Measurements from ENCODE around the gene ECI1.
A peak's percentile ranks its signal among the peaks of the same experiment; 100 is the strongest.

The ECI1 gene

DNA sequence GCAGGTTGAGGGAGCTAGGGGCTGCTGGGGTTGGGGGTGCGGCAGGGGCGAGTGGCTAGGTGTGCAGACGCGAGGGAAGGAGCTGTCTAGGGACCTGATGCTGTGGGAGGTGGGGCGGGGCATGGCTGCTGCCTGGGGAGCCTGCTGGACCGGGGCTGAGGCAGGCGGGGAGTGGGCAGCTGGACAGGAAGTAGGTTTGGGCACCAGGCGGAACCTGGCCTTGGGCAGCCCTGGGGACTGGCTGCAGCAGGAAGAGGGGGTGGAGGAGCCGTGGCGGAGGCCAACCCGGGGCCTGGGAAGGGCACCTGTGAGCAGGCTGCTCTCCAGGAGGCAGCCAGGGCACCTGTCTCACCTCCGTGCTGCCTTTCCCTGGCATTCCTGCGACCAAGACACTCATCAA, 21.0 kb downstream of the ECI1 start:
- Histone ChIP-seq H3K4ac (ENCODE audit: low read length) (no peak overlapping the region), H3K18ac (ENCODE audit: low read length) (no peak overlapping the region), H2BK15ac (ENCODE audit: low read length) (no peak overlapping the region), H3K4me2 (ENCODE audit: insufficient read depth, low read length, poor library complexity, severe bottlenecking) (no peak overlapping the region), H3K23ac (ENCODE audit: low read depth, low read length, poor library complexity) (peak overlapping the region; percentile 43), H2BK120ac (ENCODE audit: low read depth, low read length) (no peak overlapping the region), H3K9me3 (replicated peaks in 1 of 2; ENCODE audit: control insufficient read depth in 2 of 2, insufficient read depth in 1 of 2, low read depth in 1 of 2, low read length in 2 of 2) (no peaks in the 10 kb centered on the region), H2BK12ac (ENCODE audit: low read length) (peak overlapping the region; percentile 58), H3K4me1 (ENCODE audit: control insufficient read depth in 2 of 2, insufficient read depth in 1 of 2, low read depth in 1 of 2, low read length in 2 of 2) (no peaks in the 10 kb centered on the region), H2BK5ac (ENCODE audit: low read length) (no peak overlapping the region), H3K27ac (replicated peaks; ENCODE audit: low read length) (no peak overlapping the region), H3K79me1 (ENCODE audit: low read depth, low read length) (peaks cover 21% of the 10 kb centered on the region), H4K91ac (ENCODE audit: low read depth, low read length, poor library complexity) (no peak overlapping the region), H3K27me3 (ENCODE audit: control insufficient read depth in 3 of 3, insufficient read depth in 3 of 3, low read depth in 1 of 3, low read length in 3 of 3) (no peaks in the 10 kb centered on the region), H3K4me3 (ENCODE audit: low read length in 2 of 2) (no peak overlapping the region), H3K14ac (ENCODE audit: low read length) (no peak overlapping the region), H3K36me3 (replicated peaks in 1 of 2; ENCODE audit: control insufficient read depth in 2 of 2, insufficient read depth in 2 of 2, low read length in 2 of 2) (peaks cover 43 to 88% of the 10 kb centered on the region in 2 donors), H2AFZ (ENCODE audit: low read length) (no peak overlapping the region), H4K8ac (ENCODE audit: low read depth, low read length) (no peak overlapping the region), H2AK5ac (ENCODE audit: low read depth, low read length) (no peak overlapping the region), H3K9ac (ENCODE audit: low read depth, low read length, poor library complexity) (no peak overlapping the region)
- no peak for DNase-seq (ENCODE audit: low spot score)
- no CpG with 5 or more reads among the region's 13 CpGs for WGBS, 2 donors (ENCODE audit: extremely low coverage in 2 of 2, insufficient read length in 2 of 2, insufficient replicate concordance in 1 of 2)

DNA sequence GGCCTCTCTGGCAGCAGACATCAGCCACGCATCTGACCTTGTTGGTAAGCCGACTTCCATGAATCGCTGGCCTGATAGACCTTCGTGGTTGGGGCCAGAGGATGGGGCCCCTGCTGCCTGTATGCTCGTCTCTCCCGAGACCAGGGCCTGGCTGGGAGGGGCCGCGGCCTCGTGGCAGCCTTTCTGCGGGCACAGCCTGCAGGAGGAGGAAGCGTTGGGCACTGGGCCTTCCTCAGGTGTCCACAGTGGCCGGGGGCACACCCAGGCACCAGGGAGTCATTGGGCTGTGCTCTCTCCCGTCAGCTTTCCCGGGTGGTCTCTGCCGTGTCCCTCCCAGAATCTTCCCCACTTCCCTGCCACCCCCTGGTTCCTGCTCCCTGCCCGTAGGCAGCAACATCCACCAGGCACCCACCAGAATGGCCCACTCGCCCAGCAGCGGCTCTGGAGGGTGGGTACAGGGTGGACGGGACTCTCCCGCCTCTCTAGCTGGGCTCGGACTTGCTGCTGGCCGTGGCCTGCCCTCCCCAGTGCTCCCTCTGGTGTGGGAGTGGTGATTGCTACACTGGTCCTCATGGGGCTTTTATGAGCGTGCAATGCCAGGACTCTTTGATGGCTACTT, 21.6 kb downstream of the ECI1 start:
- no peak overlapping the region for H3K18ac ChIP-seq (ENCODE audit: low read length)
- H3K4me1 ChIP-seq (ENCODE audit: control insufficient read depth in 2 of 2, insufficient read depth in 1 of 2, low read depth in 1 of 2, low read length in 2 of 2) = no peaks in the 10 kb centered on the region
- no peak overlapping the region for H3K27ac ChIP-seq (replicated peaks; ENCODE audit: low read length)
- no peak overlapping the region for H2BK120ac ChIP-seq (ENCODE audit: low read depth, low read length)
- H3K9me3 ChIP-seq (replicated peaks in 1 of 2; ENCODE audit: control insufficient read depth in 2 of 2, insufficient read depth in 1 of 2, low read depth in 1 of 2, low read length in 2 of 2) = no peaks in the 10 kb centered on the region
- no peak for DNase-seq (ENCODE audit: low spot score)
- no peak overlapping the region for H2AFZ ChIP-seq (ENCODE audit: low read length)
- no CpG with 5 or more reads among the region's 23 CpGs for WGBS, 2 donors (ENCODE audit: extremely low coverage in 2 of 2, insufficient read length in 2 of 2, insufficient replicate concordance in 1 of 2)
- peaks cover 20% of the 10 kb centered on the region for H3K79me1 ChIP-seq (ENCODE audit: low read depth, low read length)
- no peak overlapping the region for H2BK15ac ChIP-seq (ENCODE audit: low read length)
- no peak overlapping the region for H3K4me2 ChIP-seq (ENCODE audit: insufficient read depth, low read length, poor library complexity, severe bottlenecking)
- no peak overlapping the region for H4K8ac ChIP-seq (ENCODE audit: low read depth, low read length)
- H4K91ac ChIP-seq (ENCODE audit: low read depth, low read length, poor library complexity) = no peak overlapping the region
- no peaks in the 10 kb centered on the region for H3K27me3 ChIP-seq (ENCODE audit: control insufficient read depth in 3 of 3, insufficient read depth in 3 of 3, low read depth in 1 of 3, low read length in 3 of 3)
- no peak overlapping the region for H3K4ac ChIP-seq (ENCODE audit: low read length)
- peak overlapping the region; percentile 13 for H2BK5ac ChIP-seq (ENCODE audit: low read length)
- peaks cover 37 to 81% of the 10 kb centered on the region in 2 donors for H3K36me3 ChIP-seq (replicated peaks in 1 of 2; ENCODE audit: control insufficient read depth in 2 of 2, insufficient read depth in 2 of 2, low read length in 2 of 2)
- H2AK5ac ChIP-seq (ENCODE audit: low read depth, low read length) = no peak overlapping the region
- no peak overlapping the region for H2BK12ac ChIP-seq (ENCODE audit: low read length)
- H3K4me3 ChIP-seq (ENCODE audit: low read length in 2 of 2) = no peak overlapping the region
- no peak overlapping the region for H3K23ac ChIP-seq (ENCODE audit: low read depth, low read length, poor library complexity)
- H3K9ac ChIP-seq (ENCODE audit: low read depth, low read length, poor library complexity) = no peak overlapping the region
- H3K14ac ChIP-seq (ENCODE audit: low read length) = no peak overlapping the region

DNA sequence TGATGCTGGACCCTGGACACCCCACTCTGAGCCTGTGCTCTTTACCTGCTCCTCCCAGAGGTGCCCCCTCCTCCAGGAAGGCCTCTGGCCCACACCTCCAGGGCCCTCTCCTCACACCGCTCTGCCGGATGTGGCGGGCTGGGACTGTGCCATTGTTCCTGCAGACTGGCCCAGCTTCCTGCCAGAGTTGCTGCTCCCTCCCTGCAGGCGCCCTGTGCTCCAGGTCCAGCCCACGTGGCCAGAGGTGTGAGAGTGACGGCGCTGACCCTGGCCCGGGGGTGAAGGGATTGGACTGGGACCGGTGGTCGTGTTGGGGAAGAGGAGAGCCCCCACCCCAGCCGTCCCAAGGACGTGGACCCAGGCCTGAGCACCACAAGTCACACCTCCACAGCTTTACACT, 22.3 kb downstream of the ECI1 start:
- Histone ChIP-seq H2BK120ac (ENCODE audit: low read depth, low read length) (no peak overlapping the region), H3K36me3 (replicated peaks in 1 of 2; ENCODE audit: control insufficient read depth in 2 of 2, insufficient read depth in 2 of 2, low read length in 2 of 2) (peaks cover 33 to 76% of the 10 kb centered on the region in 2 donors), H3K14ac (ENCODE audit: low read length) (no peak overlapping the region), H3K4me2 (ENCODE audit: insufficient read depth, low read length, poor library complexity, severe bottlenecking) (no peak overlapping the region), H4K8ac (ENCODE audit: low read depth, low read length) (no peak overlapping the region), H2BK15ac (ENCODE audit: low read length) (no peak overlapping the region), H3K18ac (ENCODE audit: low read length) (no peak overlapping the region), H3K9ac (ENCODE audit: low read depth, low read length, poor library complexity) (no peak overlapping the region), H2AK5ac (ENCODE audit: low read depth, low read length) (no peak overlapping the region), H3K9me3 (replicated peaks in 1 of 2; ENCODE audit: control insufficient read depth in 2 of 2, insufficient read depth in 1 of 2, low read depth in 1 of 2, low read length in 2 of 2) (no peaks in the 10 kb centered on the region), H3K4ac (ENCODE audit: low read length) (no peak overlapping the region), H2BK12ac (ENCODE audit: low read length) (no peak overlapping the region), H2AFZ (ENCODE audit: low read length) (no peak overlapping the region), H3K4me1 (ENCODE audit: control insufficient read depth in 2 of 2, insufficient read depth in 1 of 2, low read depth in 1 of 2, low read length in 2 of 2) (peaks cover 2 to 3% of the 10 kb centered on the region in 2 donors), H3K27me3 (ENCODE audit: control insufficient read depth in 3 of 3, insufficient read depth in 3 of 3, low read depth in 1 of 3, low read length in 3 of 3) (no peaks in the 10 kb centered on the region), H4K91ac (ENCODE audit: low read depth, low read length, poor library complexity) (no peak overlapping the region), H3K4me3 (ENCODE audit: low read length in 2 of 2) (no peak overlapping the region), H3K79me1 (ENCODE audit: low read depth, low read length) (peaks cover 20% of the 10 kb centered on the region), H3K23ac (ENCODE audit: low read depth, low read length, poor library complexity) (peak overlapping the region; percentile 65), H3K27ac (replicated peaks; ENCODE audit: low read length) (no peak overlapping the region), H2BK5ac (ENCODE audit: low read length) (no peak overlapping the region)
- no CpG with 5 or more reads among the region's 12 CpGs for WGBS, 2 donors (ENCODE audit: extremely low coverage in 2 of 2, insufficient read length in 2 of 2, insufficient replicate concordance in 1 of 2)
- no peak for DNase-seq (ENCODE audit: low spot score)

DNA sequence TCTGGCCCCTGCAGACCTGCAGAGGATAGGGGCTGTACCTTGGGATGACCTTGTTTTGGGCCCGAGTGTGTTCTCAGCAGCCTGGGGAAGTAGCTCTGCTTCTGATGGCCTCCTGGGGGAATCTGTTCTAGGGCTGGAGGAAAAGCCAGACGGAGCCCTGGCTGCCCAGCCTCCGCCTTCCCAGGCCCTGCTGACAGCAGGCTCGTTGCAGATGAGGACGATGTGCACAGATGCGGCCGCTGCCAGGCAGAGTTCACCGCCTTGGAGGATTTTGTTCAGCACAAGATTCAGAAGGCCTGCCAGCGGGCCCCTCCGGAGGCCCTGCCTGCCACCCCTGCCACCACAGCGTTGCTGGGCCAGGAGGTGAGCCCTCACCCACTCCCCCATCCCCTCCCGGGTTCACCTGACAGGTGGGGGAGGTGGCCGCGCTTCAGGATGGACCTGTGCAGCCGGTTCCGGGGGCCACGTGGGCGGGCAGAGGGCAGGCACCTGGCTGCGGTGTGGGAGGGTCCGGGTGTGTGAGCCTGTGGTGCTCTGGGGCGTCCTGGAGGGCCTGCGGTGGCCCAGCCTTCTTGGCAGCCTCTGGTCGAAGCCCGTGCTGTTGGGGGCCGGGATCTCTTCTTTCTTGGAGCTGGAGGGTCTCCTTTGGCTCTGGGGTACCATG, 23.1 kb downstream of the ECI1 start:
- Histone ChIP-seq H3K23ac (ENCODE audit: low read depth, low read length, poor library complexity) (no peak overlapping the region), H3K4me3 (ENCODE audit: low read length in 2 of 2) (no peak overlapping the region), H3K4me2 (ENCODE audit: insufficient read depth, low read length, poor library complexity, severe bottlenecking) (no peak overlapping the region), H4K8ac (ENCODE audit: low read depth, low read length) (no peak overlapping the region), H2AFZ (ENCODE audit: low read length) (no peak overlapping the region), H2BK5ac (ENCODE audit: low read length) (no peak overlapping the region), H3K79me1 (ENCODE audit: low read depth, low read length) (peaks cover 20% of the 10 kb centered on the region), H2BK15ac (ENCODE audit: low read length) (no peak overlapping the region), H3K36me3 (replicated peaks in 1 of 2; ENCODE audit: control insufficient read depth in 2 of 2, insufficient read depth in 2 of 2, low read length in 2 of 2) (peaks cover 30 to 68% of the 10 kb centered on the region in 2 donors), H3K14ac (ENCODE audit: low read length) (no peak overlapping the region), H2BK12ac (ENCODE audit: low read length) (no peak overlapping the region), H3K27me3 (ENCODE audit: control insufficient read depth in 3 of 3, insufficient read depth in 3 of 3, low read depth in 1 of 3, low read length in 3 of 3) (no peaks in the 10 kb centered on the region), H2BK120ac (ENCODE audit: low read depth, low read length) (no peak overlapping the region), H2AK5ac (ENCODE audit: low read depth, low read length) (no peak overlapping the region), H3K4me1 (ENCODE audit: control insufficient read depth in 2 of 2, insufficient read depth in 1 of 2, low read depth in 1 of 2, low read length in 2 of 2) (peaks cover 2 to 3% of the 10 kb centered on the region in 2 donors), H3K9me3 (replicated peaks in 1 of 2; ENCODE audit: control insufficient read depth in 2 of 2, insufficient read depth in 1 of 2, low read depth in 1 of 2, low read length in 2 of 2) (no peaks in the 10 kb centered on the region), H3K4ac (ENCODE audit: low read length) (no peak overlapping the region), H3K27ac (replicated peaks; ENCODE audit: low read length) (no peak overlapping the region), H3K18ac (ENCODE audit: low read length) (no peak overlapping the region), H3K9ac (ENCODE audit: low read depth, low read length, poor library complexity) (peak overlapping the region; percentile 3), H4K91ac (ENCODE audit: low read depth, low read length, poor library complexity) (no peak overlapping the region)
- no peak for DNase-seq (ENCODE audit: low spot score)
- no CpG with 5 or more reads among the region's 25 CpGs for WGBS, 2 donors (ENCODE audit: extremely low coverage in 2 of 2, insufficient read length in 2 of 2, insufficient replicate concordance in 1 of 2)

Data from neuronal stem cell (in vitro differentiated cells).